ENCODE data around the gene PARP8. TPM values are rescaled to one million over a fixed set of nuclear protein-coding genes. Genes with fewer than 3 reads are reported as not detected.

Gene PARP8
- total RNA-seq, 1 experiment from 2014 or later: 23.2 TPM

- TF ChIP-seq NFATC4 (CRISPR knock-in tag; IDR thresholded peaks at IDR 0.05): no peak
- no peak for TF ChIP-seq OVOL2 (CRISPR knock-in tag; IDR thresholded peaks at IDR 0.05; ENCODE audit: borderline replicate concordance)
- no peak for TF ChIP-seq MAX (CRISPR knock-in tag; IDR thresholded peaks at IDR 0.05)
- TF ChIP-seq CBFB (CRISPR knock-in tag; IDR thresholded peaks at IDR 0.05; ENCODE audit: low read depth): no peak
- TF ChIP-seq ZBTB21 (CRISPR knock-in tag; IDR thresholded peaks at IDR 0.05; ENCODE audit: borderline replicate concordance): no peak
- TF ChIP-seq ERG (CRISPR knock-in tag; IDR thresholded peaks at IDR 0.05): no peak
- TF ChIP-seq E2F1 (CRISPR knock-in tag; IDR thresholded peaks at IDR 0.05): no peak
- TF ChIP-seq GRHL2 (CRISPR knock-in tag; IDR thresholded peaks at IDR 0.05; ENCODE audit: insufficient replicate concordance, severe bottlenecking): no peak
- no peak for TF ChIP-seq TEAD1 (CRISPR knock-in tag; IDR thresholded peaks at IDR 0.05)
- no peaks in the 10 kb centered on the region for H3K9me3 Mint-ChIP-seq
- H3K4me1 Mint-ChIP-seq: peaks cover 7% of the 10 kb centered on the region
- POLR2A ChIA-PET: no interaction called here
- H3K4me3 Mint-ChIP-seq: no peak overlapping the region
- no peak overlapping the region for H3K27ac Mint-ChIP-seq
- H3K36me3 Mint-ChIP-seq: no peaks in the 10 kb centered on the region
- CTCF ChIA-PET: no interaction called here
- DNase-seq (ENCODE audit: low spot score): no peak
- ATAC-seq: no peak
- no peaks in the 10 kb centered on the region for H3K27me3 Mint-ChIP-seq (ENCODE audit: low read depth)
Measured at GRCh38 chr5:50856401-50857119, 190.1 kb downstream of the PARP8 start.

- ATAC-seq: no peak
- no peak for TF ChIP-seq FOXP1 (CRISPR knock-in tag; IDR thresholded peaks at IDR 0.05; ENCODE audit: borderline replicate concordance)
- TF ChIP-seq MAX (CRISPR knock-in tag; IDR thresholded peaks at IDR 0.05): no peak
- TF ChIP-seq ZMAT4 (CRISPR knock-in tag; IDR thresholded peaks at IDR 0.05): no peak
- no peak for TF ChIP-seq ZBTB43 (CRISPR knock-in tag; IDR thresholded peaks at IDR 0.05)
- TF ChIP-seq ZNF425 (CRISPR knock-in tag; conservative IDR thresholded peaks at IDR 0.05): no peak
- no peak for TF ChIP-seq ZNF263 (CRISPR knock-in tag; IDR thresholded peaks at IDR 0.05; ENCODE audit: low read depth)
- CTCF ChIA-PET: interaction anchor here (0.7 kb wide), 1 partner anchor 350 kb away, joined by 3 read pairs; no protein-coding TSS in a partner anchor
Measured at GRCh38 chr5:50863534-50864170, 197.2 kb downstream of the PARP8 start.

More at GRCh38 chr5:50863534-50864170, 197.2 kb downstream of the PARP8 start:
- Mint-ChIP-seq H3K27me3 (ENCODE audit: low read depth) (no peaks in the 10 kb centered on the region), H3K4me3 (no peak overlapping the region), H3K36me3 (no peaks in the 10 kb centered on the region), H3K9me3 (no peaks in the 10 kb centered on the region), H3K27ac (no peak overlapping the region), H3K4me1 (peaks cover 11% of the 10 kb centered on the region)
- POLR2A ChIA-PET: no interaction called here
- DNase-seq (ENCODE audit: low spot score): no peak

Data from WTC11 (cell line).